DMS 273 treated with DMSO at 0.1 percent for 48 hours (cell line): ENCODE measurements around the gene TMEM176B.

ENCODE experiments used
- DNase-seq: peaks from one replicate; lab custom pipeline; 2025; lab: John Stamatoyannopoulos, UW

The TMEM176B gene

DNA sequence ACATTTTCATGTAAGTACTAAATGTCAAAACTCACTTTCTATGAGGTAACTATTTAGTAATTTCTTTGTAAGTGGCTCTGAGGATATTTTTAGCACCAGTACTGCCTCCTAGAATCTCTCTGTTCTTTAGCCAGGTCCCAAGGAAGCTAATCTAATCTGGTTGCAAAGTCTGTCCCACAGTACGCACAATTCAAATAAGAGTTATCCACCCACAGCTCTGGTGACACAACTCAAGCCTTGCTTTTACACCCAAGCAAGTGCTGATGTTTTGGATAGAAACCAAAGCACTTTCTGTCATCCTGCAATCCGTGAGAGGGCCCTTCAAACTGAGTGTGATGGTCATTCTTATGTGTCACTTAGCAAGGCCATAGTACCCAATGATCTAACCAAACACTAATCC, 48.5 kb downstream of the TMEM176B start:
- DNase-seq, result no peak

GRCh38 chr7:150748376-150748775, 51.8 kb downstream of the TMEM176B start:
- DNase-seq, result no peak

GRCh38 chr7:150746921-150747320, 53.2 kb downstream of the TMEM176B start:
- DNase-seq, result no peak

DNA sequence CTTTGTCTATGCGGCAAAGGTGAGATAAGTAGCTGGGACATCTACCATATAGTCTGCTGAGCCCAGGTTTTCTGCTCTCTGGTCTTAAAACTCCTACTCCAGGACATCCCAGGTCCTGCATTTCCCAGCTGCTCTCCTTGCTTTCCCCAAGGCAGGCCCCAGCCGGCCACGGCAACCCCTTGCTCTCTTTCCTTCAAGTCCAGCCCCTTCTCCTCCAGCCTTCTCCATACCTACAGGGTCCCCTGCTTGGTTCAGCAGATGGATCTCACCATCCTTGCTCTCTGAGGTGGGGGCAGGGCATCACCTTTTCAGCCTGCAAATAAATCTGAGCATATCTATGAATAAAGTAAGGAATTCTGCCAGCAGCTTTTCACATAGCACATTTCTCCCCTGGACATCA, 54.3 kb downstream of the TMEM176B start:
- no peak for DNase-seq

DNA sequence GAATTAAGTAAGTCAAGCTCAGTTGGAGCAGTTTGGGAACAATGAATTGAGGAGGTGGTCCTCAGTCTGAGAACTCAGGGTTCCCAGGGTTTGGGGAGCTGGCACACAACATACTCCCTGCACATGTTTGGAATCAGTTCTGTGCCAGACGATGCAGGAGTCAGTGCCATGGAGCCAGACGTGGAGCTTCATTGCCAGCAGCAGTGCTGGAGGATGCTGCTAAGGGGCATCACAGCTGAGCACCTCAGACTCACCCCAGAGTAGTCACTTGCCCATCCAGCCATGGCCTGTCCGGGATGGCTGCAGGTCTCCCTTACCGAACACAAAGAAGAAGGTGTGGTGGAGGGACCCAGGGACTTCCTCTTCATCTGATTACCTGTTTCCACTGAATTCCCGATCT, 55.1 kb downstream of the TMEM176B start:
- DNase-seq, result no peak

- no peak for DNase-seq
Observed at GRCh38 chr7:150744041-150744656, 56.0 kb downstream of the TMEM176B start.

DNA sequence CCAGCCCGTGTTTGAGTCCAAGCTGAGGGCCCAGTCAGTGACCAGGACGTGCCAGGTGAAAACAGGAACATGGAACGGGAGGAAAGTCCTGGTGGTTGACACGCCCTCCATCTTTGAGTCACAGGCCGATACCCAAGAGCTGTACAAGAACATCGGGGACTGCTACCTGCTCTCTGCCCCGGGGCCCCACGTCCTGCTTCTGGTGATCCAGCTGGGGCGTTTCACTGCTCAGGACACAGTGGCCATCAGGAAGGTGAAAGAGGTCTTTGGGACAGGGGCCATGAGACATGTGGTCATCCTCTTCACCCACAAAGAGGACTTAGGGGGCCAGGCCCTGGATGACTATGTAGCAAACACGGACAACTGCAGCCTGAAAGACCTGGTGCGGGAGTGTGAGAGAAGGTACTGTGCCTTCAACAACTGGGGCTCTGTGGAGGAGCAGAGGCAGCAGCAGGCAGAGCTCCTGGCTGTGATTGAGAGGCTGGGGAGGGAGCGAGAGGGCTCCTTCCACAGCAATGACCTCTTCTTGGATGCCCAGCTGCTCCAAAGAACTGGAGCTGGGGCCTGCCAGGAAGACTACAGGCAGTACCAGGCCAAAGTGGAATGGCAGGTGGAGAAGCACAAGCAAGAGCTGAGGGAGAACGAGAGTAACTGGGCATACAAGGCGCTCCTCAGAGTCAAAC, 57.7 kb downstream of the TMEM176B start:
- DNase-seq, result no peak
